ENCODE results near the gene CEP19.
"Not testable (repeated sequence)": the region's sequence is repeated elsewhere in the genome, so short reads cannot be mapped to it uniquely, and the experiment has no call there.

CEP19 gene

GRCh38 chr3:196736670-196737374 lies 24.8 kb upstream of the CEP19 start:
- DNase-seq (no peak), ATAC-seq (replicated peaks) (no peak)
- Mint-ChIP-seq H3K4me1 (ENCODE audit: low read depth in 2 of 2) (peaks cover 16 to 18% of the 10 kb centered on the region in 2 donors), H3K9me3 (no peaks in the 10 kb centered on the region), H3K4me3 (no peak overlapping the region), H3K27me3 (no peaks in the 10 kb centered on the region), H3K27ac (no peak overlapping the region), H3K36me3 (ENCODE audit: insufficient read depth) (peaks cover 21% of the 10 kb centered on the region)

- Mint-ChIP-seq H3K4me1 (ENCODE audit: low read depth in 2 of 2) (peaks cover 7% of the 10 kb centered on the region in 2 donors), H3K27me3 (no peaks in the 10 kb centered on the region), H3K36me3 (ENCODE audit: insufficient read depth) (peaks cover 14% of the 10 kb centered on the region), H3K9me3 (no peaks in the 10 kb centered on the region), H3K4me3 (no peak overlapping the region), H3K27ac (no peak overlapping the region)
- ATAC-seq (replicated peaks) (no peak), DNase-seq (no peak)
These were observed 23.7 kb upstream of the CEP19 start for GRCh38 chr3:196735751-196736150.

DNA sequence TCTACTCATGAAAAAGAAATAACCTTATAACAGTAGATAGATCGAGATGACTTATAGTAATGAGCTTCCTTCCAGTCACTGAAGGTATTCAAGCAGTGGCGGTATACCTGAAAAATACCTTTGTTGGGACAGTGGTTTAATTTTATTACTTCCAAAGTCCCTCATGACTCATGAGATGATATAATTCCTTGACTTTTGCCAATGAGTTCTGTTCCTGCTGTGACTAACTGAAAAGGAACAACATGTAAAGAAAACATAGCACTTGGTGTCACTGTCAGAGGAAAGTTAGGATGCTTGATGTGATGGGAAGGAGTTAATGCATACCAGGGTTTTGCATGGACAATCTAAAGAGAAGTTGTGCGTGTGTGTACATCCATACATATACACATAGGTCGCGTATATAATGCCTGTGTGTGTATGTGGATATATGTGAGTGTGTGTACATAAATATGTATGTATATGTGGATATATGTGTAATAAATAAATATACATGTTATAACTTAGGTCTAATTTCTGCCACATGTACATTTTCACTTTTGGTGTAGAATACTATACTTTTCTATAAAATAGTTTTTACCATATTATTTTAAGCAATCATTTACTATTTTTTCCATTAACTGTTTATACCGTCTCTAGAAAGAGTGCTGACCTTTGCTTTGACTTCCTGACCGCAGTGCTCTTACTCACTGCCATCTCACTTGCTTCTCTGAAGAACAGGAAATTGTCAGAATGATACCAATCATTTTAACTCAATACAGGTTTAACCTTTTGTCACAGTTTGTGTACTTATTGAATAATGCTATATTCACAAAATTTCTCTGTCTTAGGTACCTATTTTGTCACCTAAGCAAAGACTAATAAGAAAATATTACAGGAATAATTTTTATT lies 15.0 kb upstream of the CEP19 start:
- Mint-ChIP-seq H3K4me3 (no peak overlapping the region), H3K9me3 (no peaks in the 10 kb centered on the region), H3K36me3 (ENCODE audit: insufficient read depth) (peaks cover 14% of the 10 kb centered on the region), H3K27ac (peak overlapping the region; percentile 46 to 53), H3K4me1 (ENCODE audit: low read depth in 2 of 2) (peaks cover 4 to 12% of the 10 kb centered on the region in 2 donors), H3K27me3 (no peaks in the 10 kb centered on the region)
- DNase-seq: no peak
- peak; percentile 63 for ATAC-seq (replicated peaks)

GRCh38 chr3:196721097-196721496 lies 9.0 kb upstream of the CEP19 start:
- ATAC-seq (replicated peaks) (no peak), DNase-seq (no peak)
- no peaks in the 10 kb centered on the region for H3K9me3 Mint-ChIP-seq
- peaks cover 0 to 3% of the 10 kb centered on the region in 2 donors for H3K4me1 Mint-ChIP-seq (ENCODE audit: low read depth in 2 of 2)
- H3K27ac Mint-ChIP-seq: peak overlapping the region in 1 of 2 donors; percentile 69
- H3K36me3 Mint-ChIP-seq (ENCODE audit: insufficient read depth): peaks cover 10% of the 10 kb centered on the region
- H3K4me3 Mint-ChIP-seq: no peak overlapping the region
- no peaks in the 10 kb centered on the region for H3K27me3 Mint-ChIP-seq

DNA sequence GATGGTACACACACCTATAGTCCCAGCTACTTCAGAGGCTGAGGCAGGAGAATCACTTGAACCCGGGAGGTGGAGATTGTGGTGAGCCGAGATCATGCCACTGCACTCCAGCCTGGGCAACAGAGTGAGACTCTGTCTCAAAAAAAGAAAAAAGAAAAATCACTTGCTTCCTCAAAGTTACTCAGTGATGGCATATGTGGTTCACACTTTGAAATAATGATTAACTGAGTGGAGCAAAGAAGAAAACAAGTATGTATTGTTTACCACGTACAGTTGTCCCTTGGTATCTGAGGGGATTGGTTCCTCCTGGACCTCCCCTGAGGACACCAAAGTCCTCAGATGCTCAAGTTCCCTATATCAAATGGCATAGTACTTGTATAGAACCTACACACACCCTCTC lies 5.1 kb upstream of the CEP19 start:
- H3K27ac Mint-ChIP-seq: not testable (repeated sequence)

GRCh38 chr3:196712514-196713413 lies 714 bp upstream of the CEP19 start:
- Mint-ChIP-seq H3K4me1 (ENCODE audit: low read depth in 2 of 2) (peaks cover 14% of the 10 kb centered on the region in 2 donors), H3K27me3 (no peaks in the 10 kb centered on the region), H3K27ac (peak overlapping the region; percentile 93 to 95), H3K4me3 (peak overlapping the region; percentile 81 to 82), H3K9me3 (no peaks in the 10 kb centered on the region), H3K36me3 (ENCODE audit: insufficient read depth) (peaks cover 27% of the 10 kb centered on the region)
- DNase-seq (peak in 1 of 3 experiments; percentile 66), ATAC-seq (replicated peaks) (peak; percentile 46)

More for the DNA sequence above, 5.1 kb upstream of the CEP19 start:
- not testable (repeated sequence) for H3K27me3 Mint-ChIP-seq; H3K4me1 Mint-ChIP-seq (ENCODE audit: low read depth in 2 of 2); ATAC-seq (replicated peaks); H3K4me3 Mint-ChIP-seq; H3K9me3 Mint-ChIP-seq; DNase-seq
- H3K36me3 Mint-ChIP-seq (ENCODE audit: insufficient read depth): peaks cover 15% of the 10 kb centered on the region

- H3K27me3 Mint-ChIP-seq: no peaks in the 10 kb centered on the region
- peaks cover 27% of the 10 kb centered on the region for H3K36me3 Mint-ChIP-seq (ENCODE audit: insufficient read depth)
- H3K4me1 Mint-ChIP-seq (ENCODE audit: low read depth in 2 of 2): peaks cover 13 to 14% of the 10 kb centered on the region in 2 donors
- no peak overlapping the region for H3K27ac Mint-ChIP-seq
- no peak overlapping the region for H3K4me3 Mint-ChIP-seq
- ATAC-seq (replicated peaks) (no peak), DNase-seq (no peak)
- H3K9me3 Mint-ChIP-seq: no peaks in the 10 kb centered on the region
These were observed 3.6 kb downstream of the CEP19 start for GRCh38 chr3:196708467-196708866.

DNA sequence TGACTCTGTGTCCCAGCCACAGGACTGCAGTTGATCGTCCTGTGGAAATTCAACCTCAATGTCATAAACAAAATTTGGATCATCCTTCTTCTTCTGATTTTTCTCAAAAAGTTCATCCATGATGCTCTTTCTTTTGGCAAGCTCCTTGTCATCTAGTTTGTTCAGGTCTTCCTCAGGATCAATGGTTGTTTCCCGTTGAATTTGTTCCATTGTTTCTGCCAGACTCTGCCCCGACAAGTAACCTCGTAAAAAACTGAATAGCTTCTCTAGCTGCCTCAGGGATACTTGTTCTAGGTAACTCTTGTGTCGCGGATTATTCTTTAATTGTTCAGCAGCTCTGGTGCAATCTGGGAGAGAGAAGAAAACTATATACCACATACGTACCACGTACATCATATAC lies 4.5 kb downstream of the CEP19 start:
- ATAC-seq (replicated peaks) (no peak), DNase-seq (no peak)
- Mint-ChIP-seq H3K9me3 (no peaks in the 10 kb centered on the region), H3K27me3 (no peaks in the 10 kb centered on the region), H3K27ac (peak overlapping the region in 1 of 2 donors; percentile 11), H3K4me3 (no peak overlapping the region), H3K36me3 (ENCODE audit: insufficient read depth) (peaks cover 20% of the 10 kb centered on the region), H3K4me1 (ENCODE audit: low read depth in 2 of 2) (peaks cover 8% of the 10 kb centered on the region in 2 donors)

- Mint-ChIP-seq H3K4me3 (no peak overlapping the region), H3K4me1 (ENCODE audit: low read depth in 2 of 2) (peaks cover 6% of the 10 kb centered on the region in 2 donors), H3K27ac (no peak overlapping the region), H3K27me3 (no peaks in the 10 kb centered on the region), H3K36me3 (ENCODE audit: insufficient read depth) (peaks cover 14% of the 10 kb centered on the region), H3K9me3 (no peaks in the 10 kb centered on the region)
- no peak for ATAC-seq (replicated peaks)
- DNase-seq: no peak
These were observed 5.3 kb downstream of the CEP19 start for GRCh38 chr3:196706731-196707130.

DNA sequence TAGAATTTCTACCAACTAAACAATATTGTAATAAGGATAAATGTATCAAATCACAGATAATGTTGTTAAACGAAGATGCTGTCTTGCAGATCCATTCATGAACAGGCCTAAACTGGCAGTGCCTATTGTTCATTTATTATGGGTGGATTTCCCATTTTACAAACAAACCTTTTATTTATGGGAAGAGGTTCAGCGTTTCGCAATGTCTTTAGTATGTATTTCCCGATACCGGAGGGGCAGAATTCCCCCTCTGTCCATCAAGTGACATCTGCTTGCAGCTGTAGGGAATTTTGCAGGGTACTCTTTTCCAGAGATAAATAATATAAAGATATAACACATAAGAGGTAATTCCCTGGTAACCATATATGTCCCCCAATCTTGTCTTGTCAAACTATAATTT lies 5.7 kb downstream of the CEP19 start:
- DNase-seq: no peak
- Mint-ChIP-seq H3K27ac (no peak overlapping the region), H3K36me3 (ENCODE audit: insufficient read depth) (peaks cover 10% of the 10 kb centered on the region), H3K27me3 (no peaks in the 10 kb centered on the region), H3K9me3 (no peaks in the 10 kb centered on the region), H3K4me3 (no peak overlapping the region), H3K4me1 (ENCODE audit: low read depth in 2 of 2) (peaks cover 2% of the 10 kb centered on the region in 2 donors)
- ATAC-seq (replicated peaks): no peak

GRCh38 chr3:196700801-196701200 lies 11.2 kb downstream of the CEP19 start:
- ATAC-seq (replicated peaks): no peak
- peaks cover 2% of the 10 kb centered on the region for H3K36me3 Mint-ChIP-seq (ENCODE audit: insufficient read depth)
- DNase-seq: no peak
- no peaks in the 10 kb centered on the region for H3K9me3 Mint-ChIP-seq
- peaks cover 0 to 2% of the 10 kb centered on the region in 2 donors for H3K4me1 Mint-ChIP-seq (ENCODE audit: low read depth in 2 of 2)
- no peak overlapping the region for H3K4me3 Mint-ChIP-seq
- no peak overlapping the region for H3K27ac Mint-ChIP-seq
- no peaks in the 10 kb centered on the region for H3K27me3 Mint-ChIP-seq

- no peak for ATAC-seq (replicated peaks)
- peaks cover 0 to 5% of the 10 kb centered on the region in 2 donors for H3K4me1 Mint-ChIP-seq (ENCODE audit: low read depth in 2 of 2)
- H3K4me3 Mint-ChIP-seq: no peak overlapping the region
- peaks cover 10% of the 10 kb centered on the region for H3K36me3 Mint-ChIP-seq (ENCODE audit: insufficient read depth)
- H3K27ac Mint-ChIP-seq: peak overlapping the region in 1 of 2 donors; percentile 20
- DNase-seq: no peak
- no peaks in the 10 kb centered on the region for H3K9me3 Mint-ChIP-seq
- no peaks in the 10 kb centered on the region for H3K27me3 Mint-ChIP-seq
These were observed 12.3 kb downstream of the CEP19 start for GRCh38 chr3:196699749-196700148.

GRCh38 chr3:196697270-196697669 lies 14.8 kb downstream of the CEP19 start:
- no peak for DNase-seq
- H3K9me3 Mint-ChIP-seq: no peaks in the 10 kb centered on the region
- H3K36me3 Mint-ChIP-seq (ENCODE audit: insufficient read depth): peaks cover 10% of the 10 kb centered on the region

More at GRCh38 chr3:196697270-196697669, 14.8 kb downstream of the CEP19 start:
- no peak overlapping the region for H3K27ac Mint-ChIP-seq
- peaks cover 0 to 7% of the 10 kb centered on the region in 2 donors for H3K4me1 Mint-ChIP-seq (ENCODE audit: low read depth in 2 of 2)
- ATAC-seq (replicated peaks): no peak
- no peak overlapping the region for H3K4me3 Mint-ChIP-seq
- H3K27me3 Mint-ChIP-seq: no peaks in the 10 kb centered on the region

Measured in effector memory CD8-positive, alpha-beta T cell (primary cell).